Type B pancreatic cell (in vitro differentiated cells): ENCODE data around the gene MAML2. TPM values are rescaled to one million over a fixed set of nuclear protein-coding genes. Genes with fewer than 3 reads are reported as not detected.
A peak's percentile ranks its signal among the peaks of the same experiment; 100 is the strongest.

Experiments
- DNase-seq: peaks from one replicate; pipeline ENCODE4 v3.0.0; 2021; ENCODE audit warnings: mixed read lengths; ENCODE audit not compliant: unreplicated experiment; ENCODE audit errors: extremely low spot score
- H3K27ac Mint-ChIP-seq: 2 replicates; pipeline ENCODE4 v1.8.0; 2021; ENCODE audit warnings: mild to moderate bottlenecking, mixed read lengths
- H3K27me3 Mint-ChIP-seq: 2 replicates; pipeline ENCODE4 v1.8.0; 2021; ENCODE audit warnings: mixed read lengths
- H3K36me3 Mint-ChIP-seq: 2 replicates; pipeline ENCODE4 v1.8.0; 2021; ENCODE audit warnings: mixed read lengths
- H3K4me1 Mint-ChIP-seq: one replicate; pipeline ENCODE4 v1.8.0; 2021; ENCODE audit warnings: mixed read lengths; ENCODE audit not compliant: unreplicated experiment
- H3K4me3 Mint-ChIP-seq: 2 replicates; pipeline ENCODE4 v1.8.0; 2021; ENCODE audit warnings: mild to moderate bottlenecking, mixed read lengths
- H3K9me3 Mint-ChIP-seq: 2 replicates; pipeline ENCODE4 v1.8.0; 2021; ENCODE audit warnings: mixed read lengths
- CTCF ChIP-seq: fragments of 200-600 bp; sonication (generic); conservative IDR thresholded peaks from 2 replicates; pipeline ENCODE4 v1.5.0; 2021; ENCODE audit warnings: antibody characterized with exemption, mild to moderate bottlenecking
- total RNA-seq: library from RNA; stranded (reverse); gene quantifications from 2 replicates; pipeline ENCODE4 v1.2.1, GENCODE V29; 2021; ENCODE audit warnings: low replicate concordance

The MAML2 gene
- total RNA-seq, 1 donor from 2014 or later: 20.8 TPM

DNA sequence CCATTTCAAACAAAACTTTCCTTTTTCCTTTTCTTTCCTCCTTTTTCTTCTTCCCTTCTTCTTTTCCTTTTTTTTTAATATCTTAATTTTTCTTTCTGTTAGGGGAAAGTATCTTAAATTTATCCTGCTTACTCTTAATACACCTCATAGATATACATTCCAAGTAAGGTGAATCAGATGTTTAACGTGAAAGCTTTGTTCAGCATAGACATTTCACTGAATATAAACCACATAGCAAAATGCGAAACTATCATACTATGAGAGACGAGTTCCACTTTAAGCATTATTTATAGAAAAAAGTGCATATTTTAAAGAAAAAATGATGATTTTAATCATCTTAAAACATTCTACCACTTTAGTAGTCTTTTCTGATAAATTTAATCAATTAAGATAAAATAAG is 281.3 kb downstream of the MAML2 start:
- Mint-ChIP-seq H3K4me1 (peaks cover 30% of the 10 kb centered on the region), H3K9me3 (peaks cover 5% of the 10 kb centered on the region), H3K4me3 (no peak overlapping the region), H3K27me3 (no peaks in the 10 kb centered on the region), H3K36me3 (peaks cover 12% of the 10 kb centered on the region), H3K27ac (no peak overlapping the region)
- no peak for TF ChIP-seq CTCF
- DNase-seq: no peak

DNA sequence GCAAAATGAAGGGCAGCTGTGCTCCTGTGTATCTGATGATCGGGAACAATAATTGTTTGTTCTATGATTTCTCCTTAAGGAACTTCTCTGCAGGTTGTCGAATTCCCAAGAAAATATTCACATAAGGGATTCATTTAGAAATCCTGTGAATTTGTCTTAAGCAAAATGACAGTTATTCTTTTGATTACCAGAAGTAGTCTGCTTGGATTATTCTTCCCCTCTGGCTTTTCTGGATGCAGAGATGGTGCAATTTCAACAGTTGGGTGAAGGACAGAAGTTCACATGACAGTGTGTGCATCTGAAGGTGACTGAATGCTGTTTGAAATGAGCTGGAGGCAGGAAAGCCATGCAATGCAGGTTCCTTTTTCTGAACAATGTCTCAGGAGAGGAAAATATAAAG is 281.9 kb downstream of the MAML2 start:
- H3K27me3 Mint-ChIP-seq: no peaks in the 10 kb centered on the region
- no peak for TF ChIP-seq CTCF
- peaks cover 5% of the 10 kb centered on the region for H3K9me3 Mint-ChIP-seq
- H3K4me1 Mint-ChIP-seq: peaks cover 31% of the 10 kb centered on the region
- no peak for DNase-seq
- peak overlapping the region; percentile 3 for H3K27ac Mint-ChIP-seq
- H3K36me3 Mint-ChIP-seq: peaks cover 12% of the 10 kb centered on the region
- no peak overlapping the region for H3K4me3 Mint-ChIP-seq

GRCh38 chr11:96057502-96057901 is 285.5 kb downstream of the MAML2 start:
- Mint-ChIP-seq H3K36me3 (peaks cover 16% of the 10 kb centered on the region), H3K4me1 (peaks cover 59% of the 10 kb centered on the region), H3K27me3 (no peaks in the 10 kb centered on the region), H3K27ac (no peak overlapping the region), H3K4me3 (no peak overlapping the region), H3K9me3 (peaks cover 5% of the 10 kb centered on the region)
- no peak for DNase-seq
- TF ChIP-seq CTCF: no peak

DNA sequence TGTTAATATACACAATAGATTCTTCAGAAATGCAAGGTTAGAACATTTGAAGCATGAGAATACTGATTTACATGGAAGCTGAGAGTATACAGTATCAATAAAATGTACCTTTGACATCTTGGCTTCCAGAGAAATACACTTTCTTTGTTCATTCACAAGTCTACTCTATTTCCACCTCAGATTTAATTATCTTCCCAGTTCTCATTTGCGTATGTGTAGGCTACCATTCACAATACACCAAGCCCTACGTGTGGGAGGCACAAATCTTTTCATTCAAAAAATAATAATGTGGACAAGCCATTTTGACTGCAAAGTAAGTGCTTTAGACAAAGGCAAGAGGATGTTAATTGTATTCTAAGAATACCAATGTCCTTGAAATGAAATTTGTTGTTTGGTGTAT is 286.4 kb downstream of the MAML2 start:
- H3K36me3 Mint-ChIP-seq: peaks cover 16% of the 10 kb centered on the region
- no peak for TF ChIP-seq CTCF
- DNase-seq: no peak
- H3K27me3 Mint-ChIP-seq: no peaks in the 10 kb centered on the region
- peaks cover 5% of the 10 kb centered on the region for H3K9me3 Mint-ChIP-seq
- no peak overlapping the region for H3K27ac Mint-ChIP-seq
- H3K4me1 Mint-ChIP-seq: peaks cover 52% of the 10 kb centered on the region
- H3K4me3 Mint-ChIP-seq: no peak overlapping the region

DNA sequence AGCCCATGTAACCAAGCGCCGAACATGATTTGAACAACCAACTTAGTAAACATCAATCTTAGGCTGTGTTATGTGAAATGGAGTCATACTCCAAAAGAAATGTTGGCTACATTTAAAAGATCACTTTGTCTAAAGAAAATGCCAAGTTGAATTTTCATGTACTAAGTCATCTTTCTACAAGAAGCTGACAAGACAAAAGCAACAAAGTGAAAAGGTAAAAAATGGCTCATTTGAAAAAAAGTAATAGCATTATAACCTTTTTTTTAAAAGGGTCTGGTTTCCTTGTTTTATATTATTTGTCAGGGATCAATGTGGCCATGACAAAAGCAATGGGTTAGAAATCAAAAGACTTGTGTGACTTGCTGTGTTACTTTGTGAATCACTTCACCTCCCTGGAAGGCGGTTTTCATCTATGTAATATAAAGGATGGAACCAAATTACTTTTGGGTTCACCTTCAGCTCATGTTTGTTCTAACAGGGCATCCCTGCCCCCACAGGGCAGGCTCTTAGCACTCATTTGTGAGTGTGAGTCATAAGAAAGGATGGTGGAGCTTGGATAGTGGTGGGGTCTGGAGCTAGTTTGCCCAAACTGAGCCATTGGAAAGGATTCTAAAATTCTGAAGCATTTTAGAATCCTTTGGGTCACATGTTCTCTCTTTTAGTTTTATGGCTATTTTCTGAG is 287.1 kb downstream of the MAML2 start:
- H3K9me3 Mint-ChIP-seq: peaks cover 5% of the 10 kb centered on the region
- no peak for TF ChIP-seq CTCF
- no peak for DNase-seq
- peak overlapping the region; percentile 75 for H3K4me3 Mint-ChIP-seq
- H3K27me3 Mint-ChIP-seq: no peaks in the 10 kb centered on the region
- peak overlapping the region; percentile 85 for H3K27ac Mint-ChIP-seq
- H3K36me3 Mint-ChIP-seq: peaks cover 16% of the 10 kb centered on the region
- H3K4me1 Mint-ChIP-seq: peaks cover 48% of the 10 kb centered on the region
